ENCODE measurements around the gene ALKBH3. TPM values are rescaled to one million over a fixed set of nuclear protein-coding genes. Genes with fewer than 3 reads are reported as not detected.

ALKBH3 gene
- total and polyA plus RNA-seq, 2 experiments from 2014 or later, result 10.7 to 10.8 TPM

DNA sequence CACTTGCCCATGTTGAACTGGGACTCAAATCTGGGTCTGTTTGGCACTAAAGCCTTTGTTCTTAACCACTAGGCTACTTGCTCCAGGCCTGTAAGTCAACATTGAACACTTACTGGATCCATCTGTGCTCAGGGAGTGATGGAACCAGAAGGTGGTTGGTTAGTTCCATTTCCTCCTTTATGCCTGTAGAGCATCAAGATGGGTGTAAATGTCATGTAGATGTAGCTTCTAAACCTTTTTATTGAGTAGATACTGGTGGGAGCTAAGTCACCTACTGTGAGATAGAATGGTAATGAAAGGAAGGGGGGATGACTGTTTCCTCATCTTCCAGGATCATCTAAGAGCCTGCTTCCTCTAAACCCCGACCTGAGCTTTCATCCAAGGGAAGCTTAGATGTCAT lies 38.6 kb upstream of the ALKBH3 start:
- DNase-seq (ENCODE audit: low spot score), result no peak
- no peak overlapping the region for H3K27ac ChIP-seq (ENCODE audit: low read depth)
- H3K9me3 Mint-ChIP-seq, result no peaks in the 10 kb centered on the region; the same call in 2 of the 3 replicates
- peaks cover 33% of the 10 kb centered on the region for H3K36me3 Mint-ChIP-seq (ENCODE audit: low read depth)
- no peak overlapping the region for H2AFZ ChIP-seq
- no peaks in the 10 kb centered on the region for H3K27me3 ChIP-seq (ENCODE audit: insufficient read depth)
- no peak for TF ChIP-seq STAT1 (IDR thresholded peaks at IDR 0.05; ENCODE audit: unreplicated experiment)
- TF ChIP-seq, protein P1, sequence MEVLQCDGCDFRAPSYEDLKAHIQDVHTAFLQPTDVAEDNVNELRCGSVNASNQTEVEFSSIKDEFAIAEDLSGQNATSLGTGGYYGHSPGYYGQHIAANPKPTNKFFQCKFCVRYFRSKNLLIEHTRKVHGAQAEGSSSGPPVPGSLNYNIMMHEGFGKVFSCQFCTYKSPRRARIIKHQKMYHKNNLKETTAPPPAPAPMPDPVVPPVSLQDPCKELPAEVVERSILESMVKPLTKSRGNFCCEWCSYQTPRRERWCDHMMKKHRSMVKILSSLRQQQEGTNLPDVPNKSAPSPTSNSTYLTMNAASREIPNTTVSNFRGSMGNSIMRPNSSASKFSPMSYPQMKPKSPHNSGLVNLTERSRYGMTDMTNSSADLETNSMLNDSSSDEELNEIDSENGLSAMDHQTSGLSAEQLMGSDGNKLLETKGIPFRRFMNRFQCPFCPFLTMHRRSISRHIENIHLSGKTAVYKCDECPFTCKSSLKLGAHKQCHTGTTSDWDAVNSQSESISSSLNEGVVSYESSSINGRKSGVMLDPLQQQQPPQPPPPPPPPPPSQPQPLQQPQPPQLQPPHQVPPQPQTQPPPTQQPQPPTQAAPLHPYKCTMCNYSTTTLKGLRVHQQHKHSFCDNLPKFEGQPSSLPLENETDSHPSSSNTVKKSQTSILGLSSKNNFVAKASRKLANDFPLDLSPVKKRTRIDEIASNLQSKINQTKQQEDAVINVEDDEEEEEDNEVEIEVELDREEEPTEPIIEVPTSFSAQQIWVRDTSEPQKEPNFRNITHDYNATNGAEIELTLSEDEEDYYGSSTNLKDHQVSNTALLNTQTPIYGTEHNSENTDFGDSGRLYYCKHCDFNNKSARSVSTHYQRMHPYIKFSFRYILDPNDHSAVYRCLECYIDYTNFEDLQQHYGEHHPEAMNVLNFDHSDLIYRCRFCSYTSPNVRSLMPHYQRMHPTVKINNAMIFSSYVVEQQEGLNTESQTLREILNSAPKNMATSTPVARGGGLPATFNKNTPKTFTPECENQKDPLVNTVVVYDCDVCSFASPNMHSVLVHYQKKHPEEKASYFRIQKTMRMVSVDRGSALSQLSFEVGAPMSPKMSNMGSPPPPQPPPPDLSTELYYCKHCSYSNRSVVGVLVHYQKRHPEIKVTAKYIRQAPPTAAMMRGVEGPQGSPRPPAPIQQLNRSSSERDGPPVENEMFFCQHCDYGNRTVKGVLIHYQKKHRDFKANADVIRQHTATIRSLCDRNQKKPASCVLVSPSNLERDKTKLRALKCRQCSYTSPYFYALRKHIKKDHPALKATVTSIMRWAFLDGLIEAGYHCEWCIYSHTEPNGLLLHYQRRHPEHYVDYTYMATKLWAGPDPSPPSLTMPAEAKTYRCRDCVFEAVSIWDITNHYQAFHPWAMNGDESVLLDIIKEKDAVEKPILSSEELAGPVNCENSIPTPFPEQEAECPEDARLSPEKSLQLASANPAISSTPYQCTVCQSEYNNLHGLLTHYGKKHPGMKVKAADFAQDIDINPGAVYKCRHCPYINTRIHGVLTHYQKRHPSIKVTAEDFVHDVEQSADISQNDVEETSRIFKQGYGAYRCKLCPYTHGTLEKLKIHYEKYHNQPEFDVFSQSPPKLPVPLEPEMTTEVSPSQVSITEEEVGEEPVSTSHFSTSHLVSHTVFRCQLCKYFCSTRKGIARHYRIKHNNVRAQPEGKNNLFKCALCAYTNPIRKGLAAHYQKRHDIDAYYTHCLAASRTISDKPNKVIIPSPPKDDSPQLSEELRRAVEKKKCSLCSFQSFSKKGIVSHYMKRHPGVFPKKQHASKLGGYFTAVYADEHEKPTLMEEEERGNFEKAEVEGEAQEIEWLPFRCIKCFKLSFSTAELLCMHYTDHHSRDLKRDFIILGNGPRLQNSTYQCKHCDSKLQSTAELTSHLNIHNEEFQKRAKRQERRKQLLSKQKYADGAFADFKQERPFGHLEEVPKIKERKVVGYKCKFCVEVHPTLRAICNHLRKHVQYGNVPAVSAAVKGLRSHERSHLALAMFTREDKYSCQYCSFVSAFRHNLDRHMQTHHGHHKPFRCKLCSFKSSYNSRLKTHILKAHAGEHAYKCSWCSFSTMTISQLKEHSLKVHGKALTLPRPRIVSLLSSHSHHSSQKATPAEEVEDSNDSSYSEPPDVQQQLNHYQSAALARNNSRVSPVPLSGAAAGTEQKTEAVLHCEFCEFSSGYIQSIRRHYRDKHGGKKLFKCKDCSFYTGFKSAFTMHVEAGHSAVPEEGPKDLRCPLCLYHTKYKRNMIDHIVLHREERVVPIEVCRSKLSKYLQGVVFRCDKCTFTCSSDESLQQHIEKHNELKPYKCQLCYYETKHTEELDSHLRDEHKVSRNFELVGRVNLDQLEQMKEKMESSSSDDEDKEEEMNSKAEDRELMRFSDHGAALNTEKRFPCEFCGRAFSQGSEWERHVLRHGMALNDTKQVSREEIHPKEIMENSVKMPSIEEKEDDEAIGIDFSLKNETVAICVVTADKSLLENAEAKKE (CRISPR knock-in tag; IDR thresholded peaks at IDR 0.05), result 0 out of 2 replicates have a peak, but pooled peaks have one; percentile 24
- no peaks in the 10 kb centered on the region for H3K27me3 Mint-ChIP-seq (ENCODE audit: insufficient read depth, low read depth, poor library complexity)
- peaks cover 20% of the 10 kb centered on the region; the same call in 1 of the 2 replicates for H3K36me3 ChIP-seq (ENCODE audit: insufficient read depth)
- peak; percentile 34; the same call in 2 of the 3 replicates for ATAC-seq
- 0 out of 2 replicates have a peak, but pooled peaks cover 3% of the 10 kb centered on the region for H4K20me1 ChIP-seq (replicated peaks; ENCODE audit: insufficient read depth)
- H3K27ac Mint-ChIP-seq, result no peak overlapping the region
- no peak overlapping the region for H3K4me3 Mint-ChIP-seq
- H3K4me1 ChIP-seq (ENCODE audit: insufficient read depth), result no peaks in the 10 kb centered on the region
- no peak overlapping the region for H3K4me3 ChIP-seq
- no peaks in the 10 kb centered on the region for H3F3A ChIP-seq (replicated peaks; ENCODE audit: low read depth)
- H3K4me2 ChIP-seq, result no peak overlapping the region
- H3K9me2 ChIP-seq (ENCODE audit: insufficient read depth), result no peaks in the 10 kb centered on the region
- H3K4me1 Mint-ChIP-seq, result peaks cover 11% of the 10 kb centered on the region; the same call in 2 of the 3 replicates
- no peaks in the 10 kb centered on the region for H3K79me2 ChIP-seq (replicated peaks; ENCODE audit: insufficient read depth)

DNA sequence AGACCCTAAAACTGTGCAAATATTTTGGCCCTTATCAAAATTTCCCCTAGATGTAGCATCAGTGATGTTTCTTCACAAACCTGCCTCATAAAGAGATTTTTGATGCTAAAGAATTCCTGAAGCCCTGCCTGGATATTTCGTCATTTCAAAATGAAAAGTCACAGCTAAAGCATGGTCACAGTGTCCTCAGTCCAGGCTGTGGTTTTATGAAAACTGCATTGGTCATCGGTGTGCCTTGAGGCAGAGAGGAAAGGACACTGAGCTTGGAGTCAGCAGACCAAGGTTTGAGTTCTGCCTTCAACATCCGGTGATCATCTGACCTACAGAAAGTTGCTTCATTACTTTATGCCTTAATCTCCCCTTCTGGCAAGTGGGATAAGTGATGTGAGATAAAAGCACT lies 34.8 kb upstream of the ALKBH3 start:
- no peaks in the 10 kb centered on the region for H3K79me2 ChIP-seq (replicated peaks; ENCODE audit: insufficient read depth)
- H3K4me1 ChIP-seq (ENCODE audit: insufficient read depth), result no peaks in the 10 kb centered on the region
- Mint-ChIP-seq H3K27me3 (ENCODE audit: insufficient read depth, low read depth, poor library complexity) (no peaks in the 10 kb centered on the region), H3K4me1 (peaks cover 11% of the 10 kb centered on the region; the same call in 2 of the 3 replicates), H3K9me3 (no peaks in the 10 kb centered on the region; the same call in 2 of the 3 replicates), H3K36me3 (ENCODE audit: low read depth) (peaks cover 14% of the 10 kb centered on the region; the same call in 2 of the 3 replicates), H3K4me3 (no peak overlapping the region), H3K27ac (no peak overlapping the region)
- peaks cover 5% of the 10 kb centered on the region; the same call in 1 of the 2 replicates for H3K36me3 ChIP-seq (ENCODE audit: insufficient read depth)
- H3K4me3 ChIP-seq, result no peak overlapping the region
- H3K9me2 ChIP-seq (ENCODE audit: insufficient read depth), result no peaks in the 10 kb centered on the region
- H3K4me2 ChIP-seq, result no peak overlapping the region
- H3F3A ChIP-seq (replicated peaks; ENCODE audit: low read depth), result no peaks in the 10 kb centered on the region
- H4K20me1 ChIP-seq (replicated peaks; ENCODE audit: insufficient read depth), result 0 out of 2 replicates have a peak, but pooled peaks cover 3% of the 10 kb centered on the region
- no peak overlapping the region for H3K27ac ChIP-seq (ENCODE audit: low read depth)
- ATAC-seq (no peak), DNase-seq (ENCODE audit: low spot score) (no peak)
- no peaks in the 10 kb centered on the region for H3K27me3 ChIP-seq (ENCODE audit: insufficient read depth)
- H2AFZ ChIP-seq, result no peak overlapping the region
- TF ChIP-seq EZH2 (IDR thresholded peaks at IDR 0.05; ENCODE audit: low read depth, unreplicated experiment), result no peak
- TF ChIP-seq, protein P2, sequence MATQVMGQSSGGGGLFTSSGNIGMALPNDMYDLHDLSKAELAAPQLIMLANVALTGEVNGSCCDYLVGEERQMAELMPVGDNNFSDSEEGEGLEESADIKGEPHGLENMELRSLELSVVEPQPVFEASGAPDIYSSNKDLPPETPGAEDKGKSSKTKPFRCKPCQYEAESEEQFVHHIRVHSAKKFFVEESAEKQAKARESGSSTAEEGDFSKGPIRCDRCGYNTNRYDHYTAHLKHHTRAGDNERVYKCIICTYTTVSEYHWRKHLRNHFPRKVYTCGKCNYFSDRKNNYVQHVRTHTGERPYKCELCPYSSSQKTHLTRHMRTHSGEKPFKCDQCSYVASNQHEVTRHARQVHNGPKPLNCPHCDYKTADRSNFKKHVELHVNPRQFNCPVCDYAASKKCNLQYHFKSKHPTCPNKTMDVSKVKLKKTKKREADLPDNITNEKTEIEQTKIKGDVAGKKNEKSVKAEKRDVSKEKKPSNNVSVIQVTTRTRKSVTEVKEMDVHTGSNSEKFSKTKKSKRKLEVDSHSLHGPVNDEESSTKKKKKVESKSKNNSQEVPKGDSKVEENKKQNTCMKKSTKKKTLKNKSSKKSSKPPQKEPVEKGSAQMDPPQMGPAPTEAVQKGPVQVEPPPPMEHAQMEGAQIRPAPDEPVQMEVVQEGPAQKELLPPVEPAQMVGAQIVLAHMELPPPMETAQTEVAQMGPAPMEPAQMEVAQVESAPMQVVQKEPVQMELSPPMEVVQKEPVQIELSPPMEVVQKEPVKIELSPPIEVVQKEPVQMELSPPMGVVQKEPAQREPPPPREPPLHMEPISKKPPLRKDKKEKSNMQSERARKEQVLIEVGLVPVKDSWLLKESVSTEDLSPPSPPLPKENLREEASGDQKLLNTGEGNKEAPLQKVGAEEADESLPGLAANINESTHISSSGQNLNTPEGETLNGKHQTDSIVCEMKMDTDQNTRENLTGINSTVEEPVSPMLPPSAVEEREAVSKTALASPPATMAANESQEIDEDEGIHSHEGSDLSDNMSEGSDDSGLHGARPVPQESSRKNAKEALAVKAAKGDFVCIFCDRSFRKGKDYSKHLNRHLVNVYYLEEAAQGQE (IDR thresholded peaks at IDR 0.05; ENCODE audit: unreplicated experiment), result no peak
- TF ChIP-seq, protein P3, sequence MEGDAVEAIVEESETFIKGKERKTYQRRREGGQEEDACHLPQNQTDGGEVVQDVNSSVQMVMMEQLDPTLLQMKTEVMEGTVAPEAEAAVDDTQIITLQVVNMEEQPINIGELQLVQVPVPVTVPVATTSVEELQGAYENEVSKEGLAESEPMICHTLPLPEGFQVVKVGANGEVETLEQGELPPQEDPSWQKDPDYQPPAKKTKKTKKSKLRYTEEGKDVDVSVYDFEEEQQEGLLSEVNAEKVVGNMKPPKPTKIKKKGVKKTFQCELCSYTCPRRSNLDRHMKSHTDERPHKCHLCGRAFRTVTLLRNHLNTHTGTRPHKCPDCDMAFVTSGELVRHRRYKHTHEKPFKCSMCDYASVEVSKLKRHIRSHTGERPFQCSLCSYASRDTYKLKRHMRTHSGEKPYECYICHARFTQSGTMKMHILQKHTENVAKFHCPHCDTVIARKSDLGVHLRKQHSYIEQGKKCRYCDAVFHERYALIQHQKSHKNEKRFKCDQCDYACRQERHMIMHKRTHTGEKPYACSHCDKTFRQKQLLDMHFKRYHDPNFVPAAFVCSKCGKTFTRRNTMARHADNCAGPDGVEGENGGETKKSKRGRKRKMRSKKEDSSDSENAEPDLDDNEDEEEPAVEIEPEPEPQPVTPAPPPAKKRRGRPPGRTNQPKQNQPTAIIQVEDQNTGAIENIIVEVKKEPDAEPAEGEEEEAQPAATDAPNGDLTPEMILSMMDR (conservative IDR thresholded peaks at IDR 0.05; ENCODE audit: low read depth in 2 of 2), result no peak
- TF ChIP-seq, protein P4, sequence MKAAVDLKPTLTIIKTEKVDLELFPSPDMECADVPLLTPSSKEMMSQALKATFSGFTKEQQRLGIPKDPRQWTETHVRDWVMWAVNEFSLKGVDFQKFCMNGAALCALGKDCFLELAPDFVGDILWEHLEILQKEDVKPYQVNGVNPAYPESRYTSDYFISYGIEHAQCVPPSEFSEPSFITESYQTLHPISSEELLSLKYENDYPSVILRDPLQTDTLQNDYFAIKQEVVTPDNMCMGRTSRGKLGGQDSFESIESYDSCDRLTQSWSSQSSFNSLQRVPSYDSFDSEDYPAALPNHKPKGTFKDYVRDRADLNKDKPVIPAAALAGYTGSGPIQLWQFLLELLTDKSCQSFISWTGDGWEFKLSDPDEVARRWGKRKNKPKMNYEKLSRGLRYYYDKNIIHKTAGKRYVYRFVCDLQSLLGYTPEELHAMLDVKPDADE (IDR thresholded peaks at IDR 0.05), result no peak
- TF ChIP-seq ZNF114 (CRISPR knock-in tag; IDR thresholded peaks at IDR 0.05), result no peak
